Mesenchymal stem cell (in vitro differentiated cells and primary cell): Measurements from ENCODE around the gene XCL1.

Experiments used
- DNase-seq: peaks from one replicate; pipeline ENCODE4 v3.0.0-alpha.2; 2013
- H2AFZ ChIP-seq: one replicate; pipeline ENCODE4 v1.6.1; 2013; ENCODE audit warnings: low read depth, mild to moderate bottlenecking, control low read depth, inconsistent platforms, low read length, moderate library complexity
- H2AK5ac ChIP-seq: 2 replicates; pipeline ENCODE4 v1.6.1; 2013; ENCODE audit warnings: low read length, moderate library complexity, mild to moderate bottlenecking, inconsistent platforms; ENCODE audit not compliant: severe bottlenecking
- H2BK120ac ChIP-seq: one replicate; pipeline ENCODE4 v1.6.1; 2013; ENCODE audit warnings: low read depth, mild to moderate bottlenecking, inconsistent platforms, low read length, moderate library complexity
- H2BK12ac ChIP-seq, 2 experiments: one replicate each; pipeline ENCODE4 v1.6.1; 2013; ENCODE audit warnings: inconsistent platforms in 2 of 2, low read length in 2 of 2, mild to moderate bottlenecking in 2 of 2, moderate library complexity in 2 of 2, control low read depth in 1 of 2
- H2BK15ac ChIP-seq: one replicate; pipeline ENCODE4 v1.6.1; 2013; ENCODE audit warnings: mild to moderate bottlenecking, low read depth, inconsistent platforms; ENCODE audit not compliant: poor library complexity, severe bottlenecking
- H2BK5ac ChIP-seq: 2 replicates; pipeline ENCODE4 v1.6.1; 2013; ENCODE audit warnings: low read depth, mild to moderate bottlenecking, low read length, control low read depth, inconsistent platforms; ENCODE audit not compliant: poor library complexity, severe bottlenecking
- H3K14ac ChIP-seq, 2 experiments: one replicate each; pipeline ENCODE4 v1.6.1; 2013; ENCODE audit warnings: inconsistent platforms in 2 of 2, low read length in 2 of 2, control low read depth in 1 of 2, mild to moderate bottlenecking in 1 of 2, moderate library complexity in 1 of 2
- H3K18ac ChIP-seq, 2 experiments: one replicate each; pipeline ENCODE4 v1.6.1; 2013; ENCODE audit warnings: inconsistent platforms in 2 of 2, low read length in 2 of 2, control low read depth in 1 of 2, low read depth in 1 of 2, mild to moderate bottlenecking in 1 of 2
- H3K23ac ChIP-seq, 2 experiments: one replicate each; pipeline ENCODE4 v1.6.1; 2013; ENCODE audit warnings: inconsistent platforms in 2 of 2, low read length in 2 of 2, mild to moderate bottlenecking in 2 of 2, moderate library complexity in 2 of 2, control low read depth in 1 of 2
- H3K27ac ChIP-seq: 2 replicates; pipeline ENCODE4 v1.5.1; 2013; ENCODE audit warnings: mild to moderate bottlenecking, moderate library complexity, low read length, control low read depth, inconsistent platforms; ENCODE audit not compliant: poor library complexity, severe bottlenecking
- H3K27me3 ChIP-seq, 2 experiments: 2 replicates each; pipeline versions ENCODE4 v1.6.1 to v1.7.0; 2013; ENCODE audit warnings: low read length in 2 of 2, mild to moderate bottlenecking in 2 of 2, moderate library complexity in 2 of 2, control low read depth in 1 of 2, inconsistent platforms in 1 of 2; ENCODE audit not compliant: control insufficient read depth in 1 of 2, insufficient read depth in 1 of 2
- H3K36me3 ChIP-seq, 2 experiments: 2 replicates each; pipeline versions ENCODE4 v1.6.1 to v1.7.0; 2013; ENCODE audit warnings: low read length in 2 of 2, control low read depth in 1 of 2, inconsistent platforms in 1 of 2, low read depth in 1 of 2, mild to moderate bottlenecking in 1 of 2; ENCODE audit not compliant: insufficient read depth in 2 of 2, control insufficient read depth in 1 of 2
- H3K4ac ChIP-seq, 2 experiments: one replicate each; pipeline ENCODE4 v1.6.1; 2013; ENCODE audit warnings: inconsistent platforms in 2 of 2, low read length in 2 of 2, mild to moderate bottlenecking in 2 of 2, moderate library complexity in 2 of 2, control low read depth in 1 of 2, low read depth in 1 of 2
- H3K4me1 ChIP-seq: 2 replicates; pipeline ENCODE4 v1.6.1; 2013; ENCODE audit warnings: low read depth, low read length, control low read depth; ENCODE audit not compliant: control insufficient read depth, insufficient read depth
- H3K4me2 ChIP-seq: 2 replicates; pipeline ENCODE4 v1.6.1; 2013; ENCODE audit warnings: low read length, mild to moderate bottlenecking, inconsistent platforms; ENCODE audit not compliant: poor library complexity, severe bottlenecking
- H3K4me3 ChIP-seq, 2 experiments: 2 replicates each; pipeline versions ENCODE4 v1.5.1 to v1.7.0; 2013; ENCODE audit warnings: low read length in 2 of 2, mild to moderate bottlenecking in 2 of 2, control low read depth in 1 of 2, low read depth in 1 of 2; ENCODE audit not compliant: insufficient read depth in 1 of 2
- H3K79me1 ChIP-seq: replicated peaks from 2 replicates; pipeline ENCODE4 v1.6.1; 2013; ENCODE audit warnings: mild to moderate bottlenecking, control low read depth, low read length, inconsistent platforms; ENCODE audit not compliant: poor library complexity, severe bottlenecking
- H3K9ac ChIP-seq: 2 replicates; pipeline ENCODE4 v1.7.0; 2013; ENCODE audit warnings: mild to moderate bottlenecking, low read length, moderate library complexity
- H3K9me3 ChIP-seq: 2 replicates; pipeline ENCODE4 v1.7.0; 2013; ENCODE audit warnings: mild to moderate bottlenecking, low read length; ENCODE audit not compliant: control insufficient read depth
- H4K8ac ChIP-seq: one replicate; pipeline ENCODE4 v1.6.1; 2013; ENCODE audit warnings: inconsistent platforms, mild to moderate bottlenecking, low read length, moderate library complexity
- H4K91ac ChIP-seq: one replicate; pipeline ENCODE4 v1.6.1; 2013; ENCODE audit warnings: mild to moderate bottlenecking, low read length, inconsistent platforms
- WGBS: methylation state at CpG from one replicate; pipeline ENCODE4 v1.1.7; 2013; ENCODE audit warnings: mixed read lengths; 5-methylcytosine and 5-hydroxymethylcytosine counted together

The XCL1 gene

DNA sequence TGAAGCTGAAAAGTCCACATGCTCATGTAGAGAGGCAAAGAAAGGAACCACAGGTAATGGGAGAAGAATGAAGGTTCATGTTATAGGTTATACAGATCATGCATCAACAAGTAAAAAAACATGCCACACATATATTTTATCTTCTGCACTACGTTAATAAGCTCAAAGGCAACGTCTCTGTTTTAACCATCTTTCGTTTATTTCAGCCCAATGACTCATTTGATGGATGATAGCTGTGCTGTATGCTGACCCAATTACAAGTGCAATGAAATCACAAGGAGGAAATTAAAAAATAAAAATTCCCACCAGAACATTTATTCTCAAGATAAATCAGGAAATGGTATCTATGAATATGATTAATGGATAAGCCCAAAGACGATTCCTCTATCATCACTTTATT lies 24.6 kb downstream of the XCL1 start:
- H4K8ac ChIP-seq, result no peak overlapping the region
- no peaks in the 10 kb centered on the region for H3K79me1 ChIP-seq
- H2BK120ac ChIP-seq, result no peak overlapping the region
- no peak overlapping the region for H2BK5ac ChIP-seq
- H4K91ac ChIP-seq, result no peak overlapping the region
- no peak overlapping the region for H3K27ac ChIP-seq
- no peaks in the 10 kb centered on the region for H3K4me1 ChIP-seq
- H3K27me3 ChIP-seq, result no peaks in the 10 kb centered on the region
- H3K14ac ChIP-seq, result no peak overlapping the region
- no peak overlapping the region for H2AK5ac ChIP-seq
- no peak overlapping the region for H2BK12ac ChIP-seq
- H3K9ac ChIP-seq, result no peak overlapping the region
- no peak overlapping the region for H3K4me3 ChIP-seq
- H2AFZ ChIP-seq, result no peak overlapping the region
- no peak for DNase-seq
- WGBS, result 32% methylated on average over 3 of the region's 4 CpGs
- H3K4me2 ChIP-seq, result no peak overlapping the region
- H3K9me3 ChIP-seq, result no peaks in the 10 kb centered on the region
- H2BK15ac ChIP-seq, result no peak overlapping the region
- no peak overlapping the region for H3K18ac ChIP-seq
- H3K4ac ChIP-seq, result no peak overlapping the region
- H3K23ac ChIP-seq, result no peak overlapping the region
- H3K36me3 ChIP-seq, result no peaks in the 10 kb centered on the region

DNA sequence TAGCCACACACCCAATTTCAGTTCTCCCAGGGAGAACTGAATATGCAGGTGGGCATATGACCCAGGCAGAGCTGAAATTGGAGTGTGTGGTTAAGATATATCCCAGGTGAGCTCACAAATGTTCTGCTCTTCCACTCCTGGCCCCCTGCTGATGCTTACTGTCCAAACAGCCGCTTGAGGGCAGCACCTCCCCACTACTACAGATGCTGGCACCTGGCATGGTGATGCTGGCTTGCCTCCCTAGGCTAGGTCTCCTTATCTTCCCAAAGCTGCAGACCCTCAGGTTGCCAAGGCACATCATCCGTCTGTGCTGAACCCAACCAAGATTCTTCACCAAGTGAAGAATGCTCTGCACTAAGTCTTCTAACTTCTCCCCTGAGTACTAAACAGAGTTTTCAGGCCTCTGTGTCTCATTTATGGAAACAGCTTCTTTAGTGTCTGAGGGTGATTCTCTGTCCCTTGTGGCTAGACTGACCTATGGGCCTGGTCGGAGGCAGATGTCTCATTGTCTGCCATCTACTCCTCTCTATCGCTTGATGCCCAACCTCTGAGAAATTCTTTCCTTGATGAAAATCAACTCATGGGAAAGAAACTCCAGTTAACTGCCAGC lies 27.2 kb downstream of the XCL1 start:
- Histone ChIP-seq H3K9ac (no peak overlapping the region), H3K36me3 (no peaks in the 10 kb centered on the region), H3K4me3 (no peak overlapping the region), H3K79me1 (no peaks in the 10 kb centered on the region), H2AK5ac (no peak overlapping the region), H3K27me3 (no peaks in the 10 kb centered on the region), H3K18ac (no peak overlapping the region), H3K9me3 (no peaks in the 10 kb centered on the region), H2BK5ac (no peak overlapping the region), H2AFZ (no peak overlapping the region), H3K4me1 (no peaks in the 10 kb centered on the region), H2BK15ac (no peak overlapping the region), H2BK12ac (peak overlapping the region in 1 of 2 experiments; percentile 33), H3K14ac (no peak overlapping the region), H3K4me2 (no peak overlapping the region), H3K23ac (no peak overlapping the region), H4K91ac (no peak overlapping the region), H4K8ac (no peak overlapping the region), H2BK120ac (no peak overlapping the region), H3K4ac (no peak overlapping the region), H3K27ac (no peak overlapping the region)
- WGBS, result 47% methylated on average over 4 of the region's 4 CpGs
- DNase-seq, result peak; percentile 70

DNA sequence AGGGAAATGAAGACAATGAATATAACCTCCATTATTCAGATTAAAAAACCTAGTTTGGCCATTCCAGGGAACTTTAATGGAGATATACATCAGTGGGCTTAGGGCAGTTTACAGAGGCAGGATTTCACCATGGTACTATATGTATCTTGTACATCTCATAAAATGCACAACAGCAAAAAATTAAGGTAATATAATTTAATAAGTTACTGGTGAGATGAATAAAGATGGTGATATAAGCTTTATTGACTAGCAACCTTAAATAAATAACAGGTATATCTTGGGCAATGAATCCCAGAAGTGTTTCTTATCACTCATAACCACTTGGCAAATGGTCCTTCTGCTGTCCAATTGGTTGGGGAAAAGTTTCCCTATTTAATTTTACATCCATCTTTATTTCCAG lies 29.0 kb downstream of the XCL1 start:
- Histone ChIP-seq H3K18ac (no peak overlapping the region), H3K27me3 (no peaks in the 10 kb centered on the region), H3K4ac (no peak overlapping the region), H3K79me1 (no peaks in the 10 kb centered on the region), H3K9me3 (no peaks in the 10 kb centered on the region), H2AK5ac (no peak overlapping the region), H4K91ac (no peak overlapping the region), H3K4me3 (no peak overlapping the region), H2BK15ac (no peak overlapping the region), H2BK5ac (no peak overlapping the region), H3K9ac (no peak overlapping the region), H2BK120ac (no peak overlapping the region), H3K14ac (no peak overlapping the region), H3K27ac (no peak overlapping the region), H2AFZ (no peak overlapping the region), H3K4me2 (no peak overlapping the region), H4K8ac (no peak overlapping the region), H2BK12ac (no peak overlapping the region), H3K36me3 (no peaks in the 10 kb centered on the region), H3K4me1 (peaks cover 6% of the 10 kb centered on the region), H3K23ac (no peak overlapping the region)
- no peak for DNase-seq

DNA sequence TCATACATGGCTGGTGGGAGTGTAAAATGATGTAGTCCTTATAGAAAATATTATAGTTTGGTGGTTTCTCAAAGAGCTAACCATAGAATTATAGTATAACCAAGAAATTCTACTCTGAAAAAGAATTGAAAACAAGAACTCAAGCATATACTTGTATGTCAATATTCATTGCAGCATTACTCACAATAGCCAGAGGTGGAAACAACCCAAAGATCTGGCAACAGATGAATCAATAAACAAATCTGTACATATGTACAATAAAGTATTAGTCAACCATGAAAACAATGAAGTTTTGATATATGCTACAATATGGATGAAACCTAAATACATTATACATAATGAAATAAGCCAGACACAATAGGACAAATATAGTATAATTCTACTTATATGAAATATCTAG lies 29.7 kb downstream of the XCL1 start:
- no peak overlapping the region for H3K9ac ChIP-seq
- no peaks in the 10 kb centered on the region for H3K79me1 ChIP-seq
- H3K4me1 ChIP-seq, result peaks cover 6% of the 10 kb centered on the region
- H2AFZ ChIP-seq, result no peak overlapping the region
- no peak overlapping the region for H3K23ac ChIP-seq
- H3K4me2 ChIP-seq, result no peak overlapping the region
- no peaks in the 10 kb centered on the region for H3K9me3 ChIP-seq
- H3K4ac ChIP-seq, result no peak overlapping the region
- H3K4me3 ChIP-seq, result no peak overlapping the region
- DNase-seq, result no peak
- no peak overlapping the region for H4K91ac ChIP-seq
- H2BK12ac ChIP-seq, result no peak overlapping the region
- H2AK5ac ChIP-seq, result no peak overlapping the region
- H4K8ac ChIP-seq, result no peak overlapping the region
- H3K36me3 ChIP-seq, result no peaks in the 10 kb centered on the region
- H3K27ac ChIP-seq, result no peak overlapping the region
- H2BK120ac ChIP-seq, result no peak overlapping the region
- H3K18ac ChIP-seq, result no peak overlapping the region
- no peaks in the 10 kb centered on the region for H3K27me3 ChIP-seq
- no peak overlapping the region for H2BK5ac ChIP-seq
- no peak overlapping the region for H2BK15ac ChIP-seq
- H3K14ac ChIP-seq, result no peak overlapping the region
